B cell (primary cell): ENCODE measurements around the gene TRMT1L. TPM values are rescaled to one million over a fixed set of nuclear protein-coding genes. Genes with fewer than 3 reads are reported as not detected.

ENCODE experiments used
- ATAC-seq: fragments of 200-7000 bp; cut with Tn5 transposase; one replicate; pipeline ENCODE4 v1.10.0; 2021; ENCODE audit warnings: low read depth, mild to moderate bottlenecking, moderate number of reproducible peaks, moderate library complexity
- CTCF ChIA-PET: fragments of 350-600 bp; sonication (Branson Sonifier 250); formaldehyde crosslinking; loops from one replicate; lab custom pipeline; 2021; ENCODE audit warnings: antibody characterized with exemption, inconsistent platforms; lab: Charles Lee
- POLR2A ChIA-PET: fragments of 350-600 bp; sonication (Branson Sonifier 250); formaldehyde crosslinking; loops from one replicate; lab custom pipeline; 2021; ENCODE audit warnings: antibody characterized with exemption; lab: Charles Lee
- DNase-seq: peaks from one replicate; pipeline ENCODE4 v3.0.0; 2013
- H2AFZ ChIP-seq: 2 replicates; pipeline ENCODE4 v1.6.1; 2012; ENCODE audit warnings: mild to moderate bottlenecking, low read depth, low read length; ENCODE audit not compliant: insufficient read depth, poor library complexity, severe bottlenecking
- H3K27ac ChIP-seq, 2 donors: 1 replicate in 1 of 2; 2 replicates in 1 of 2; pipeline ENCODE4 v1.5.1; 2012 to 2013; ENCODE audit warnings: low read length in 2 of 2, mild to moderate bottlenecking in 2 of 2, moderate library complexity in 1 of 2
- H3K27me3 ChIP-seq, 4 experiments: fragments of 200-600 bp in 1 of 4; sonication (generic) in 1 of 4; replicated peaks in 1 of 4; 1 replicate in 2 of 4; 2 replicates in 2 of 4; pipeline versions ENCODE4 v1.6.1 to v1.7.0; 2013 to 2016; ENCODE audit warnings: low read length in 3 of 4, mild to moderate bottlenecking in 2 of 4, mixed read lengths in 1 of 4, moderate library complexity in 1 of 4; ENCODE audit not compliant: insufficient read depth in 4 of 4, control insufficient read depth in 3 of 4; ENCODE audit errors: control extremely low read depth in 1 of 4
- H3K36me3 ChIP-seq, 2 experiments: replicated peaks in 1 of 2; 1 replicate in 1 of 2; 2 replicates in 1 of 2; pipeline versions ENCODE4 v1.6.1 to v1.7.1; 2013; ENCODE audit warnings: low read length in 1 of 2; ENCODE audit not compliant: insufficient read depth in 2 of 2, control insufficient read depth in 1 of 2; ENCODE audit errors: control extremely low read depth in 1 of 2, extremely low read depth in 1 of 2
- H3K4me1 ChIP-seq, 2 donors: fragments of 200-600 bp in 1 of 2; sonication (generic) in 1 of 2; 1 replicate in 1 of 2; 2 replicates in 1 of 2; pipeline versions ENCODE4 v1.5.1 to v1.6.1; 2013 to 2017; ENCODE audit warnings: low read length in 2 of 2; ENCODE audit not compliant: control insufficient read depth in 2 of 2, insufficient read depth in 2 of 2
- H3K4me2 ChIP-seq: replicated peaks from 2 replicates; pipeline ENCODE3; 2012; ENCODE audit warnings: mild to moderate bottlenecking, low read depth, low read length; ENCODE audit not compliant: poor library complexity, severe bottlenecking
- H3K4me3 ChIP-seq, 5 experiments: fragments of 200-600 bp in 1 of 5; sonication (generic) in 1 of 5; 1 replicate in 3 of 5; 2 replicates in 2 of 5; pipeline versions ENCODE4 v1.5.1 to v1.7.0; 2011 to 2016; ENCODE audit warnings: low read length in 4 of 5, mild to moderate bottlenecking in 4 of 5, low read depth in 2 of 5, control low read depth in 1 of 5, moderate library complexity in 1 of 5; ENCODE audit not compliant: insufficient read depth in 1 of 5; ENCODE audit errors: control extremely low read depth in 1 of 5, extremely low read depth in 1 of 5
- H3K79me2 ChIP-seq: fragments of 200-600 bp; sonication (generic); one replicate; pipeline ENCODE4 v1.6.0; 2016; ENCODE audit warnings: low read length; ENCODE audit not compliant: control insufficient read depth, insufficient read depth
- H3K9ac ChIP-seq: fragments of 200-600 bp; sonication (generic); 2 replicates; pipeline ENCODE4 v1.6.1; 2017; ENCODE audit warnings: mild to moderate bottlenecking, low read length, moderate library complexity
- H3K9me3 ChIP-seq, 3 donors: one replicate each; pipeline versions ENCODE4 v1.6.1 to v1.7.1; 2013; ENCODE audit warnings: low read length in 2 of 3; ENCODE audit not compliant: control insufficient read depth in 2 of 3, insufficient read depth in 1 of 3; ENCODE audit errors: control extremely low read depth in 1 of 3
- H4K20me1 ChIP-seq: 2 replicates; pipeline ENCODE4 v1.6.0; 2012; ENCODE audit warnings: mild to moderate bottlenecking, low read length; ENCODE audit not compliant: insufficient read depth, control insufficient read depth, poor library complexity, severe bottlenecking
- H3K27ac Mint-ChIP-seq: one replicate; pipeline ENCODE4 v1.8.0; 2021; ENCODE audit warnings: mixed read lengths
- H3K27me3 Mint-ChIP-seq: one replicate; pipeline ENCODE4 v1.8.0; 2021; ENCODE audit warnings: mixed read lengths
- H3K4me1 Mint-ChIP-seq: one replicate; pipeline ENCODE4 v1.8.0; 2021; ENCODE audit warnings: mixed read lengths
- H3K4me3 Mint-ChIP-seq: one replicate; pipeline ENCODE4 v1.8.0; 2021; ENCODE audit warnings: mixed read lengths
- H3K9me3 Mint-ChIP-seq: one replicate; pipeline ENCODE4 v1.8.0; 2022; ENCODE audit warnings: mixed read lengths; ENCODE audit not compliant: insufficient read depth
- CTCF ChIP-seq: fragments of 200-600 bp; IDR thresholded peaks from one replicate; pipeline ENCODE4 v1.8.0; 2022; ENCODE audit warnings: antibody characterized with exemption, mild to moderate bottlenecking
- EZH2 ChIP-seq: IDR thresholded peaks from 2 replicates; pipeline ENCODE4 v1.6.1; 2012; ENCODE audit warnings: borderline replicate concordance, low read depth, mild to moderate bottlenecking, moderate library complexity, low read length; ENCODE audit not compliant: insufficient read depth, poor library complexity, severe bottlenecking
- WGBS: methylation state at CpG from one replicate; pipeline ENCODE4 v1.1.5; 2013; ENCODE audit warnings: missing lambda C conversion rate; ENCODE audit not compliant: insufficient coverage; 5-methylcytosine and 5-hydroxymethylcytosine counted together
- intact Hi-C: fragments of 100-400 bp; cut with micrococcal nuclease; formaldehyde crosslinking; loops from one replicate; pipeline ENCODE4 v1.10.0; 2022
- polyA plus RNA-seq: library from polyadenylated mRNA; depleted of rRNA; stranded (reverse); fragments of >200 nt; gene quantifications from 2 replicates; pipeline ENCODE4 v1.2.3, GENCODE V29; 2012
- total RNA-seq, 2 donors: library from RNA; stranded (reverse); fragments of 120-200 nt in 1 of 2; gene quantifications; 1 replicate in 1 of 2; 2 replicates in 1 of 2; pipeline versions ENCODE4 v1.2.3 to v1.2.4, GENCODE V29; 2013 to 2022

The TRMT1L gene
- total and polyA plus RNA-seq, 2 donors (not counting 1 experiment from before 2014, with no cell fraction given) = 9.9 to 27.5 TPM

- Mint-ChIP-seq H3K9me3 (peaks cover 2% of the 10 kb centered on the region), H3K27ac (no peak overlapping the region), H3K4me3 (no peak overlapping the region), H3K27me3 (no peaks in the 10 kb centered on the region), H3K4me1 (peaks cover 34% of the 10 kb centered on the region)
- Histone ChIP-seq H3K4me3 (no peak overlapping the region), H3K4me2 (no peak overlapping the region), H3K9me3 (no peaks in the 10 kb centered on the region), H3K36me3 (no peaks in the 10 kb centered on the region), H2AFZ (no peak overlapping the region), H3K4me1 (no peaks in the 10 kb centered on the region), H3K79me2 (peaks cover 94% of the 10 kb centered on the region), H3K27ac (no peak overlapping the region), H3K9ac (no peak overlapping the region), H4K20me1 (peaks cover 48% of the 10 kb centered on the region), H3K27me3 (no peaks in the 10 kb centered on the region)
- intact Hi-C loops = no loop called here
- ChIA-PET POLR2A (no interaction called here), CTCF (no interaction called here)
- DNase-seq (no peak), ATAC-seq (no peak)
- TF ChIP-seq EZH2 (no peak), CTCF (no peak)
These were observed 76.3 kb downstream of the TRMT1L start for GRCh38 chr1:185080422-185080821.

- Histone ChIP-seq H3K27me3 (no peaks in the 10 kb centered on the region), H3K9me3 (no peaks in the 10 kb centered on the region), H4K20me1 (peaks cover 41% of the 10 kb centered on the region), H3K4me1 (no peaks in the 10 kb centered on the region), H3K9ac (no peak overlapping the region), H3K4me2 (no peak overlapping the region), H3K4me3 (no peak overlapping the region), H3K36me3 (no peaks in the 10 kb centered on the region), H3K27ac (no peak overlapping the region), H2AFZ (no peak overlapping the region), H3K79me2 (peaks cover 95% of the 10 kb centered on the region)
- ChIA-PET POLR2A (no interaction called here), CTCF (interaction anchor here (0.7 kb wide), 1 partner anchor 9 kb away, joined by 5 read pairs; no protein-coding TSS in a partner anchor)
- Mint-ChIP-seq H3K4me1 (peaks cover 30% of the 10 kb centered on the region), H3K27ac (no peak overlapping the region), H3K9me3 (peaks cover 2% of the 10 kb centered on the region), H3K4me3 (no peak overlapping the region), H3K27me3 (no peaks in the 10 kb centered on the region)
- no CpG with 5 or more reads among the region's 4 CpGs for WGBS
- DNase-seq (no peak), ATAC-seq (no peak)
- TF ChIP-seq CTCF = no peak
- TF ChIP-seq EZH2 = no peak
- intact Hi-C loops = no loop called here
These were observed 79.4 kb downstream of the TRMT1L start for GRCh38 chr1:185077374-185077773.
